Smooth muscle cell (in vitro differentiated cells): ENCODE results near the gene EPN1. TPM values are rescaled to one million over a fixed set of nuclear protein-coding genes. Genes with fewer than 3 reads are reported as not detected.
A peak's percentile ranks its signal among the peaks of the same experiment; 100 is the strongest.

Experiments used
- DNase-seq: peaks from one replicate; lab custom pipeline; 2025; ENCODE audit not compliant: unreplicated experiment; lab: John Stamatoyannopoulos, UW
- H2AFZ ChIP-seq: fragments of 200-600 bp; sonication (generic); 2 replicates; pipeline ENCODE4 v1.6.0; 2016; ENCODE audit warnings: antibody characterized with exemption, low read depth, mild to moderate bottlenecking
- H3F3A ChIP-seq: fragments of 200-600 bp; sonication (generic); 2 replicates; pipeline ENCODE4 v1.6.0; 2017; ENCODE audit warnings: antibody characterized with exemption, low read depth
- H3K27ac ChIP-seq: fragments of 200-600 bp; sonication (generic); 2 replicates; pipeline ENCODE4 v1.5.1; 2016; ENCODE audit warnings: low read depth, mild to moderate bottlenecking
- H3K27me3 ChIP-seq: fragments of 200-600 bp; sonication (generic); 2 replicates; pipeline ENCODE4 v1.6.1; 2016; ENCODE audit warnings: low read depth, mild to moderate bottlenecking
- H3K36me3 ChIP-seq: fragments of 200-600 bp; sonication (generic); 2 replicates; pipeline ENCODE4 v1.5.1; 2016; ENCODE audit warnings: low read depth
- H3K4me1 ChIP-seq: fragments of 200-600 bp; sonication (generic); 2 replicates; pipeline ENCODE4 v1.5.1; 2016; ENCODE audit warnings: low read depth
- H3K4me2 ChIP-seq: fragments of 200-600 bp; sonication (generic); 2 replicates; pipeline ENCODE4 v1.6.0; 2016; ENCODE audit warnings: mild to moderate bottlenecking
- H3K4me3 ChIP-seq: fragments of 200-600 bp; sonication (generic); 2 replicates; pipeline ENCODE4 v1.5.1; 2016; ENCODE audit warnings: mild to moderate bottlenecking
- H3K79me2 ChIP-seq: fragments of 200-600 bp; sonication (generic); 2 replicates; pipeline ENCODE4 v1.6.0; 2016; ENCODE audit warnings: low read depth, mild to moderate bottlenecking
- H3K9ac ChIP-seq: fragments of 200-600 bp; sonication (generic); 2 replicates; pipeline ENCODE4 v1.6.0; 2016; ENCODE audit warnings: low read depth
- H3K9me3 ChIP-seq: fragments of 200-600 bp; sonication (generic); replicated peaks from 2 replicates; pipeline ENCODE4 v1.5.1; 2016; ENCODE audit warnings: low read depth
- H4K20me1 ChIP-seq: fragments of 200-600 bp; sonication (generic); 2 replicates; pipeline ENCODE4 v1.6.0; 2016; ENCODE audit warnings: low read depth
- WGBS: methylation state at CpG from one replicate; pipeline ENCODE4 v1.1.7; 2016; ENCODE audit warnings: low lambda C conversion rate; 5-methylcytosine and 5-hydroxymethylcytosine counted together
- polyA plus RNA-seq: library from polyadenylated mRNA; unstranded; fragments of >200 nt; fragmentation: Nextera tagmentation; extraction: Ambion mirVana; gene quantifications from 2 replicates; pipeline ENCODE4 v1.2.1, GENCODE V29; 2016
- total RNA-seq: library from RNA; depleted of rRNA; stranded (reverse); fragments of >200 nt; gene quantifications from 2 replicates; pipeline ENCODE4 v1.2.3, GENCODE V29; 2014
- TF ChIP-seq, protein P1 (sequence below): fragments of 200-600 bp; sonication (generic); IDR thresholded peaks from 2 replicates; pipeline ENCODE4 v1.5.1; 2017; ENCODE audit warnings: borderline replicate concordance, mild to moderate bottlenecking, antibody characterized with exemption; ENCODE audit not compliant: insufficient read depth, poor library complexity, severe bottlenecking

Gene EPN1
- total and polyA plus RNA-seq, 2 experiments from 2014 or later = 25.3 to 121 TPM

DNA sequence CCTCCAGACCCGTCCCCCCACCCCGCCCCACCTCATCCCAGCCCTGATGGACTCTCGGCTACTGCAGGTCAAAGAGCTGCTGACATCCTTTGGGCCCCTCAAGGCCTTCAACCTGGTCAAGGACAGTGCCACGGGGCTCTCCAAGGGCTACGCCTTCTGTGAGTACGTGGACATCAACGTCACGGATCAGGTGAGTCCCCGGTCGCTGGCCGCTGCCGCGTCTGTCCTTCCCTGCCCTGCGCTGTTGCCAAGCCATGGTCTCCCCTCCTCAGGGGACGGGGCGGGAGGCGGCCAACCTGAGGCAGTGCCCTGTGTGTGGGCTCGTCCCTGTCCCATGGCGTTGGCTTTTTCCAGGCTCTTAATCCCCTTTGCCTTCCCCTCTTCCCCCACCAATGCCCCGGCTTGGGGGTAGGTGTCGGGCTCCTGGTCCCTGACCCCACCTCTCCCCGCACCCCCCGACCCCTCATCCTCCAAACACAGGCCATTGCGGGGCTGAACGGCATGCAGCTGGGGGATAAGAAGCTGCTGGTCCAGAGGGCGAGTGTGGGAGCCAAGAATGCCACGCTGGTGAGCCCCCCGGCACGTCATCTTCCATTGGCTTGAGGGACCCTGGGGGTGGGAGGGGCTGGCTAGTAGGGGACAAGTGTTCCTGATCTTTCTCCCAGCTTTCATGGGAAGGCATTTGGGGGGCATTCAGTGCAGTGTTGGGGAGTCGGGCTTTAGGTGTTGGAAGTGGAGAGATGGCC, 6.2 kb upstream of the EPN1 start:
- peaks cover 98% of the 10 kb centered on the region for H4K20me1 ChIP-seq
- TF ChIP-seq, protein P1, sequence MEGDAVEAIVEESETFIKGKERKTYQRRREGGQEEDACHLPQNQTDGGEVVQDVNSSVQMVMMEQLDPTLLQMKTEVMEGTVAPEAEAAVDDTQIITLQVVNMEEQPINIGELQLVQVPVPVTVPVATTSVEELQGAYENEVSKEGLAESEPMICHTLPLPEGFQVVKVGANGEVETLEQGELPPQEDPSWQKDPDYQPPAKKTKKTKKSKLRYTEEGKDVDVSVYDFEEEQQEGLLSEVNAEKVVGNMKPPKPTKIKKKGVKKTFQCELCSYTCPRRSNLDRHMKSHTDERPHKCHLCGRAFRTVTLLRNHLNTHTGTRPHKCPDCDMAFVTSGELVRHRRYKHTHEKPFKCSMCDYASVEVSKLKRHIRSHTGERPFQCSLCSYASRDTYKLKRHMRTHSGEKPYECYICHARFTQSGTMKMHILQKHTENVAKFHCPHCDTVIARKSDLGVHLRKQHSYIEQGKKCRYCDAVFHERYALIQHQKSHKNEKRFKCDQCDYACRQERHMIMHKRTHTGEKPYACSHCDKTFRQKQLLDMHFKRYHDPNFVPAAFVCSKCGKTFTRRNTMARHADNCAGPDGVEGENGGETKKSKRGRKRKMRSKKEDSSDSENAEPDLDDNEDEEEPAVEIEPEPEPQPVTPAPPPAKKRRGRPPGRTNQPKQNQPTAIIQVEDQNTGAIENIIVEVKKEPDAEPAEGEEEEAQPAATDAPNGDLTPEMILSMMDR = no peak
- DNase-seq = no peak
- no peak overlapping the region for H3K4me2 ChIP-seq
- WGBS = 92% methylated on average over 30 of the region's 30 CpGs
- H3K4me1 ChIP-seq = no peaks in the 10 kb centered on the region
- no peaks in the 10 kb centered on the region for H3K27me3 ChIP-seq
- no peak overlapping the region for H3K4me3 ChIP-seq
- H3K27ac ChIP-seq = no peak overlapping the region
- H2AFZ ChIP-seq = no peak overlapping the region
- H3K9me3 ChIP-seq = no peaks in the 10 kb centered on the region
- peaks cover 10% of the 10 kb centered on the region for H3F3A ChIP-seq
- H3K36me3 ChIP-seq = no peaks in the 10 kb centered on the region
- no peak overlapping the region for H3K9ac ChIP-seq
- H3K79me2 ChIP-seq = peaks cover 89% of the 10 kb centered on the region

DNA sequence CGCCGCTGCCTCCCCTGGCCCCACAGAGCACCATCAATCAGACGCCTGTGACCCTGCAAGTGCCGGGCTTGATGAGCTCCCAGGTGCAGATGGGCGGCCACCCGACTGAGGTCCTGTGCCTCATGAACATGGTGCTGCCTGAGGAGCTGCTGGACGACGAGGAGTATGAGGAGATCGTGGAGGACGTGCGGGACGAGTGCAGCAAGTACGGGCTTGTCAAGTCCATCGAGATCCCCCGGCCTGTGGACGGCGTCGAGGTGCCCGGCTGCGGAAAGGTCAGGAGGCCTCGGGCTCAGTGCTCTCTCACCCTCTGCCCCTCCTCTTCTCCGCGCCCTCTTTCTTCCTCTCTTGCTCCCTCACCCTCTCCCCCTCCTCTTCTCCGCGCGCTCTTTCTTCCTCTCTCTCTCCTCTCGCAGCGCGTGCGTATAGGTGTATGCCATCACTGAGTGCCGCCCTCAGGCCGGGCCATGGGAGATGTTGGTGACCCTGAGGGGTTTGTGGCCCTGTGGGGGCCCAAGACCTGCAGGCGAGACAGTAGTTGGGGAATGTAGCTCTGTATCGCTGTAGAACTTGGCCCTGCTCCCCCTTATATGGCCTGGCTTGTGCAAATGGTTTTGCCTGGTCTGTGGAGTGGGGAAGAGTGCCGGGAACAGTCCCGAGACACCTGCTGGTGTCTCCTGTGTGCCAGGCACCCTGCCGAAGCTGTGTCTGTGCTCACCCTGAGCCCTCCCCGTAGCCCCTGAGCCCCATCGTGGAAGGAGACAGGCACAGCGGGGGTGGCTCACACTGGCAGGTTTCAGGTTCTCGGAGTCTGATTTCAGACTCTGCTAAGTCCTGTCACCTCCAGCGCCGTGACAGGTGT, 5.4 kb upstream of the EPN1 start:
- no peaks in the 10 kb centered on the region for H3K9me3 ChIP-seq
- H3K4me2 ChIP-seq = no peak overlapping the region
- WGBS = 92% methylated on average over 32 of the region's 43 CpGs
- no peak overlapping the region for H3K9ac ChIP-seq
- no peaks in the 10 kb centered on the region for H3K36me3 ChIP-seq
- H3K4me1 ChIP-seq = no peaks in the 10 kb centered on the region
- TF ChIP-seq, protein P1 = no peak
- no peak overlapping the region for H3K4me3 ChIP-seq
- peaks cover 83% of the 10 kb centered on the region for H3K79me2 ChIP-seq
- no peaks in the 10 kb centered on the region for H3K27me3 ChIP-seq
- peaks cover 89% of the 10 kb centered on the region for H4K20me1 ChIP-seq
- no peak for DNase-seq
- no peak overlapping the region for H2AFZ ChIP-seq
- H3K27ac ChIP-seq = no peak overlapping the region
- peaks cover 11% of the 10 kb centered on the region for H3F3A ChIP-seq

DNA sequence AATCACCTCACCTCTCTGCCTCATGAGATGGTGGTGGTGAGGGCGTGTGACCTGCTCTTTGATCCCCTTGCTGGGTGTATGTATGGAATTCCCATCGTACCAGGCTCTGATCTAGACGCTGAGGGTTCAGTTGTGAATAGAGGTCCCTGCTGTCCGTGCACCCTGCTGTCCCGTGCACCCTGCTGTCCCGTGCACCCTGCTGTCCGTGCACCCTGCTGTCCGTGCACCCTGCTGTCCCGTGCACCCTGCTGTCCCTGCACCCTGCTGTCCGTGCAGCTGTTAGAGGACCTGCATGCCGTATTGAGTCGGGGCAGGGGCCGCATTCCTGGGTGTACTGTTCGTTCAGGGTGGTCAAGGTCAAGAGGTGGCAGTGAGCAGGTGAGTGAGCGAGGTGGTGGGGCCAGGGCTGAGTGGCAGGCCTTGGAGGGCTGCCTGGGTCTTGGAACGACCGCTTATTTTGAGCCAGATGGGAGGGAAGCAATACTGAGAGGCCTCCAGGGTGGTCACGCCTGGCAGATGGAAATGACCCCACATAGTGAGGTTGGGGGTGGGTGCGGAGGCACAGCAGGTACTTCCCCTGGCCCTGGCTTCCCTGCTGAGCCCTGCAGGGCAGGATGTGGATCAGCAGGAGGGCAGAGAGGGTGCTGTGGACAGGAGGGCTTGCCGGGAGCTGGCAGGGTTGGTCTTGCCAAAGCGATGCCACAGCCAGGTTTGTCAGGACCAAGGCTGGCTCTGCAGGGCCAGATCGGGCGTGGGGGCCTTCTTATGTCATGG, 4.6 kb upstream of the EPN1 start:
- peaks cover 83% of the 10 kb centered on the region for H4K20me1 ChIP-seq
- DNase-seq = peak; percentile 20
- no peak overlapping the region for H2AFZ ChIP-seq
- H3K4me1 ChIP-seq = no peaks in the 10 kb centered on the region
- H3K9me3 ChIP-seq = no peaks in the 10 kb centered on the region
- H3K9ac ChIP-seq = no peak overlapping the region
- no peak overlapping the region for H3K27ac ChIP-seq
- peaks cover 85% of the 10 kb centered on the region for H3K79me2 ChIP-seq
- no peaks in the 10 kb centered on the region for H3K36me3 ChIP-seq
- H3K4me2 ChIP-seq = no peak overlapping the region
- no peak overlapping the region for H3K4me3 ChIP-seq
- TF ChIP-seq, protein P1 = no peak
- 90% methylated on average over 23 of the region's 23 CpGs for WGBS
- no peaks in the 10 kb centered on the region for H3K27me3 ChIP-seq
- H3F3A ChIP-seq = peaks cover 11% of the 10 kb centered on the region
